Ectodermal cell (in vitro differentiated cells): ENCODE data around the gene PODXL2.

ENCODE experiments used
- H3K27ac ChIP-seq: 2 replicates; pipeline ENCODE4 v1.7.0; 2013; ENCODE audit warnings: mild to moderate bottlenecking, low read depth, low read length; ENCODE audit not compliant: insufficient read depth, poor library complexity, severe bottlenecking
- H3K27me3 ChIP-seq: 2 replicates; pipeline ENCODE4 v1.7.0; 2013; ENCODE audit warnings: mild to moderate bottlenecking, low read length; ENCODE audit not compliant: insufficient read depth, control insufficient read depth, poor library complexity, severe bottlenecking
- H3K36me3 ChIP-seq: one replicate; pipeline ENCODE4 v1.7.0; 2013; ENCODE audit warnings: low read length; ENCODE audit not compliant: control insufficient read depth, insufficient read depth
- H3K4me1 ChIP-seq: one replicate; pipeline ENCODE4 v1.7.0; 2013; ENCODE audit warnings: low read length; ENCODE audit not compliant: control insufficient read depth, insufficient read depth
- H3K4me3 ChIP-seq: 2 replicates; pipeline ENCODE4 v1.7.0; 2013; ENCODE audit warnings: low read depth, low read length, control low read depth; ENCODE audit not compliant: insufficient read depth
- H3K9me3 ChIP-seq: 2 replicates; pipeline ENCODE4 v1.7.0; 2013; ENCODE audit warnings: mild to moderate bottlenecking, low read length, moderate library complexity; ENCODE audit not compliant: control insufficient read depth
- WGBS, 2 experiments: methylation state at CpG; one replicate each; pipeline ENCODE4 v1.1.7; 2013; ENCODE audit warnings: missing lambda C conversion rate in 2 of 2; 5-methylcytosine and 5-hydroxymethylcytosine counted together

PODXL2 gene

DNA sequence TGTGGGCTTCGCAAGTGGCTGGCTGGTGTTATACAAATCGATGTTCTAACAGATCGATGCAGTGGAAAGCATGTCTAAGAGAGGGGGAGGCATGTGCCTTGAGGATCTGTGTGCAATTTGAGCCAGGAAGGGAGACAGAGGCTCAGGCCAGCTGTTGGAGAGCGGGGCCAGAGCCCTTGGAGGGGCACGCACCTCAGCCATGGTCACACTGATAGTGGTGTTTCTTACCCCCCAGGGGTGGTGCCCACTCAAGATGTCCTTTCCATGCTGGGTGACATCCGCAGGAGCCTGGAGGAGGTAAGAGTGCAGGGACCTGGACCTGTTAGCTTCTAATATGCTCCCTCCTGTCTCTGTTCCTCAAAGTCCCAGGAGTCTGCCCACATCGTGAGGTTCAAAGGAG lies 39.9 kb downstream of the PODXL2 start:
- WGBS, 2 experiments = 96% methylated on average over 7 of the region's 7 CpGs
- no peaks in the 10 kb centered on the region for H3K36me3 ChIP-seq
- peaks cover 2% of the 10 kb centered on the region for H3K4me1 ChIP-seq
- H3K9me3 ChIP-seq = no peaks in the 10 kb centered on the region
- H3K27me3 ChIP-seq = peaks cover 17% of the 10 kb centered on the region
- H3K4me3 ChIP-seq = no peak overlapping the region
- no peak overlapping the region for H3K27ac ChIP-seq

DNA sequence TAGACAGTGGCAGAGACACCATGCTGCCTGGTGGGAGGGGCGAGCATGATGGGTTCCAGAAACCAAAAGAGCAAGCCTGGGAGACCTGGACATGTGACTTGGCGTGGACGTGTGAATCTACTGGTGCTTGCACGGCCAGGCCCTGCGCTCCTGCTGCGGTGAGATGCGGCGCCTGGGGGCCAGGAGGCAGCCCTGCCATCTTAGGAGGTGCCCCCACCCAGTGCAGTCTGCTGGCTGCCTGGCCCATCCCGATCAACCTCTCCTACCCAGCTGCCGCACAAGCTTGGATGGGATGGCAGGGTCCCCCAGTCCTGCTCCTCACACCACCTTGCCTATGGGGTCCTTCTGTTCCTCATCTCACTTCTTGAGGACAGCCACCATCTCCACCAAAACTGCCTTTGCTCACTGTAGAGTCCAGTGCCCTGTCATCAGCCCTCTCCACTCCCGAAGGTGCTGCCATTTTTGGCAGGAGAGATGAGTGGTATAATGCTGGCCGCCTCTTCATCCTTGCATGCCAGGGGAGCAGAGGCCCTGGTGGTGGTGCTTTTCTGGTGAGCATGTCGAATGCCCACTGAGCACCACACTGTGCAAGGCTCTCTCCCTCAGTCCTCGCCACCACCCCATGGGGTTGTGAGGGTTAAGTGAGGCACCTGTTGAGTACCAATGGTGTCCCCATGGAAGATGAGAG lies 40.7 kb downstream of the PODXL2 start:
- no peak overlapping the region for H3K4me3 ChIP-seq
- 93 to 95% methylated on average over 14 of the region's 14 CpGs for WGBS, 2 experiments
- H3K27ac ChIP-seq = no peak overlapping the region
- peaks cover 3% of the 10 kb centered on the region for H3K4me1 ChIP-seq
- peaks cover 24% of the 10 kb centered on the region for H3K27me3 ChIP-seq
- H3K36me3 ChIP-seq = no peaks in the 10 kb centered on the region
- no peaks in the 10 kb centered on the region for H3K9me3 ChIP-seq

DNA sequence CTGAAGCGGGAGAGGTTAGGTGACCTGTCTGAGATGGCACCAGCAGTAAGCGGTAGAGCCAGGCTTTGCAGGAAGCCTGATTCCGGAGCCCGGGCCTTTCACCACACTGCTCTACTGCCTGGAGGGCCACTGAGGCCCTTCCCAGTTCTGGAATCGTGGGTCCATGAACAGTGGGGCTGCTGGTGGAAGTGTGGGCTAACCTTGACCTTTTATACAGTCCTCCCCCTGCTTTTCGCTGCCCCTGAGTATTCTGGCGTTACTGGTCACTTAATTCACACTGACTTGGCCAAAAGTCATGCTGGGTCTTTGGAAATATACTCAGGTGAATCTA lies 41.2 kb downstream of the PODXL2 start:
- peaks cover 27% of the 10 kb centered on the region for H3K27me3 ChIP-seq
- 95% methylated on average over 7 of the region's 7 CpGs for whole genome bisulfite sequencing, 2 experiments
- no peaks in the 10 kb centered on the region for H3K36me3 ChIP-seq
- H3K4me1 ChIP-seq = peaks cover 3% of the 10 kb centered on the region
- no peaks in the 10 kb centered on the region for H3K9me3 ChIP-seq
- no peak overlapping the region for H3K27ac ChIP-seq
- no peak overlapping the region for H3K4me3 ChIP-seq

DNA sequence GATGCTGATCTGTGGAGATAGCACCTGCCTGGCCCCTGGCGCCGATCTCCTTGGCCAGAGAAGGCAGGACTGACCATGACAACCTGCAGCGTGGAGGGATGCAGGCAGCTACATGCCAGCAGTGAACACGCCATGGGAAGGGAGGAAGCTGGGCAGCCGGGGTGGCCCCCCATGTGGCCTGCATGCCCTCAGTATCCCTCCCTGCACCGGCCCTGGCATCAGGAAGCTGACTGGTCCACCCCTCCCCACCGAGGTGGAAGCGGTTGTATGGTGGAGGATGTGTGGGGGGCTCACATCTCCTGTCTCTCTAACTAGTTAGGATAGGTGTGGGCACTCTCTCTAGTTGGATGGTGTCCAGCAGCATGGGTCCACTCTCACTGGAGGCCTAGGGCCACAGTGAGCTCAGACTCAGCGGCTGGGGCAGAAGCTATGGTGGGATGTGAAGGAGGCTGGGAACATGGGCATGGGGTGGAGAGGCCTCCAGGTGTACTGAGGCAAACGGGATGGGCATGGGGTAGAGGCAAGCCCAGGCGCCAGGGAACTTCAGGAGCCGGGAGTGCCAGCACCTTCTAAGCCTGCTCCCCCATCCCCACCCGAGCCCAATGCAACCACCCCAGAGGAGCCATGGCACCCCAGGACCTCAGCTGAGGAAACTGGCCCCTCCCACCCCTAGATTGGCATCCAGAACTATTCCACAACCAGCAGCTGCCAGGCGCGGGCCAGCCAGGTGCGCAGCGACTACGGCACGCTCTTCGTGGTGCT lies 42.0 kb downstream of the PODXL2 start:
- H3K4me1 ChIP-seq = peaks cover 3% of the 10 kb centered on the region
- peaks cover 27% of the 10 kb centered on the region for H3K27me3 ChIP-seq
- H3K27ac ChIP-seq = no peak overlapping the region
- H3K9me3 ChIP-seq = no peaks in the 10 kb centered on the region
- 94 to 95% methylated on average over 20 of the region's 20 CpGs for WGBS, 2 experiments
- no peaks in the 10 kb centered on the region for H3K36me3 ChIP-seq
- H3K4me3 ChIP-seq = no peak overlapping the region

DNA sequence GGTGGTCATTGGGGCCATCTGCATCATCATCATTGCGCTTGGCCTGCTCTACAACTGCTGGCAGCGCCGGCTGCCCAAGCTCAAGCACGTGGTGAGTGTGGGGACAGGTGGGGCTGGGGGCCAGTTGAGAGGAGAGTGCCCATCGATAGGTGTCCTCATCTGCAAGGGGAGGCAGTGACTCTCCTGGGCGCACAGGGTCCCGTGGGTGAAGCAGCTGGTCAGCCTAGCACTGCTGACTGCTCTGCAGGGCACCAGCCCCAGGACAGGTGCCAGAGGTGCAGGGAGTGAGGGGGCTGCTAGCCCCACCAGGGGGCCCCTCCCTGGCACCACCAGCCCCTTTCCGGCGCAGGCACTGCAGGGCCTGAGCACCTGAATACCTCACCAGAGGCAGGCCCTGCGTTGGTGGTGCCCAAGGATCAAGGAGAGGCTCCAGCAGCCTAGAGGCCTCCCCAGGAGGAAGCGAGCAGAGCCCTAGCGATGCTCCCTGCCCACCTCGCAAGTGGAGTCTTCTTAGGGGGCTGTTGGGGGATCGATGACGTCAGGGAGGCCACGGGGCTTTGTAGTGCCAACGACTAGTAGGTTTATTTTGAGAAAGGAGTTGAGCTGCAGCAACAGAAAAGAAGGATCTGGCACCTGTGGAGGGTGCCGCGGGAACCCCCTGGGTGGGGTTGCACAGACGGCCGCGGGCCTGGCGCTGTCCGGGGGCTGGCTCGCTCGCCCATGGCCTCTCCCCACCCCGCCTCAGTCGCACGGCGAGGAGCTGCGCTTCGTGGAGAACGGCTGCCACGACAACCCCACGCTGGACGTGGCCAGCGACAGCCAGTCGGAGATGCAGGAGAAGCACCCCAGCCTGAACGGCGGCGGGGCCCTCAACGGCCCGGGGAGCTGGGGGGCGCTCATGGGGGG lies 42.8 kb downstream of the PODXL2 start:
- no peaks in the 10 kb centered on the region for H3K9me3 ChIP-seq
- H3K27me3 ChIP-seq = peaks cover 27% of the 10 kb centered on the region
- WGBS, 2 experiments = 50 to 54% methylated on average over 44 of the region's 44 CpGs
- peak overlapping the region; percentile 66 for H3K4me3 ChIP-seq
- peaks cover 3% of the 10 kb centered on the region for H3K4me1 ChIP-seq
- no peak overlapping the region for H3K27ac ChIP-seq
- no peaks in the 10 kb centered on the region for H3K36me3 ChIP-seq

DNA sequence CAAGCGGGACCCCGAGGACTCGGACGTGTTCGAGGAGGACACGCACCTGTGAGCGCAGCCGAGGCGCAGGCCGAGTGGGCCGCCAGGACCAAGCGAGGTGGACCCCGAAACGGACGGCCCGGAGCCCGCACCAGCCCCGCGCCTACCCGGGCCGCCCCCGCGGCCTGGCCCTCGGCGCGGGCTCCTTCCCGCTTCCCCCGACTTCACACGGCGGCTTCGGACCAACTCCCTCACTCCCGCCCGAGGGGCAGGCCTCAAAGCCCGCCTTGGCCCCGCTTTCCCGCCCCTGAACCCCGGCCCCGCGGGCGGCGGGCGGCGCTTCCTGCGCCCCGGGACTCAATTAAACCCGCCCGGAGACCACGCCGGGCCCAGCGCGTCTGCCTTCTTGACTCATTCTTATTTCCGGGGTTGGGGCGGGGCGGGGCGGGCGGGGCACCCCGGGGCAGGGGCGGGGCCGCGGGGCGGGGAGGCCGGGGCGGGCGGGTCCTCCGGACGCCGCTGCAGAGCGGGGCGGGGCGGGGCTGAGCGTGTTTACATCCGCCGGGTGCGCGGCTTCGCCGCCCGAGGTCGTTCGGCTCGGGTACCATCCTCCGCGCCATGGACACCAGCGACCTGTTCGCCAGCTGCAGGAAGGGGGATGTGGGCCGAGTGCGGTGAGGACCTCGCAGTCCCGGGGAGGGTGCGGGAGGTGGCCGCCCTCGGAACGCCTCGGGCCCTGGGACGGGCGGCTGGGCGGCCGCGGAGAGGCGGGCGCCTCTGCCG lies 43.6 kb downstream of the PODXL2 start, which contains the start of gene ABTB1:
Gene ABTB1, plus strand, starts transcription at position 524 of the 762 bp plus-strand sequence. Its CDS starts 74 bp downstream, at position 598.
- H3K9me3 ChIP-seq = no peaks in the 10 kb centered on the region
- no peaks in the 10 kb centered on the region for H3K36me3 ChIP-seq
- peak within 1 kb of the TSS; percentile 66 for H3K4me3 ChIP-seq
- WGBS, 2 experiments = 1 to 2% methylated on average over 102 of the region's 102 CpGs
- H3K4me1 ChIP-seq = peaks cover 3% of the 10 kb centered on the region
- H3K27ac ChIP-seq = no peak within 1 kb of the TSS
- H3K27me3 ChIP-seq = peaks cover 27% of the 10 kb centered on the region

DNA sequence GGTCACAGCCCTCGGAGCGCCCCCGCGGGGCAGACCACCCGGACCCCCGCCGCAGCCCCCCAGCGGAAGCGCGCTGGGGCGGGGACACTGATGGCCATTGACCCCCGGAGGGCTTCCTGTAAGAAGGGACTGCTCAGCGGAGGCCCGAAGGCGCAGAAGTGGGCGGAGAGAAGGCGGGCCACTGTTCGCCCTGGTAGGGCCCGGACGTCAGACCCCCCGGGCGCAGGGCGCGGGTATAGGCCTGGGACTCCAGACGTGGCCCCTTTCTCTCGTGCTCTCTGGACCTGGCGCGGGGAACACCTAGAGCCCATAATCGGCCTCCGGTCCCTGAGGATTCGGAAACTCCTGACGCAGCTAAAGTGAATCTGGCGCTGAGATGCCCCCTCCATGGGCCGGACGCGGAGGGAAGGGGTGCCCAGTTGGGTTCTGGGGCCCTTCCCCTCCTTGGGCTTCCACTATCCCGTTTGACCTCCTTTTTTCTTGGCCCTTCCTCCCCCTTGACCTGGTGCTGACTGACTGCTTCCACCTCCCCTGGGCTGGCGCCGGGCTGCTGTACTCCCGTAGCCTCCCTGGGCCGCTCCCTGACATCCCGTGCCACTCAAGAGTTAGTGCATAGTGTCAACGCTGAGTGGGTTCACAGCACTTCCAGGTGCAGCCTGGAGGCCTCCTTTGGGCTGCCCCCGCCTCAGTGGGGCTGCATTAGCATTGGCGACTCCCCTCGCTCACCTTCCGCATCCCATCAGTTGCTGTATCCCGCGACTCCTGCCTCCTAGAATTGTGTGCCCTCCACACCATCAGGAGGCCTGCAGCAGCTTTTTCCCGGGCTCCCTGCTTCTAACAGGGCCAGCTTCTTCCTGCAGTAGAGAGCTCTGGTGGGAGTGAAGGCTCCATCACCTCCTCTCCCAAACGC lies 44.5 kb downstream of the PODXL2 start:
- H3K4me1 ChIP-seq = peaks cover 3% of the 10 kb centered on the region
- no peaks in the 10 kb centered on the region for H3K9me3 ChIP-seq
- no peaks in the 10 kb centered on the region for H3K36me3 ChIP-seq
- peaks cover 27% of the 10 kb centered on the region for H3K27me3 ChIP-seq
- H3K4me3 ChIP-seq = peak overlapping the region; percentile 66
- no peak overlapping the region for H3K27ac ChIP-seq
- 11 to 13% methylated on average over 51 of the region's 51 CpGs for WGBS, 2 experiments

DNA sequence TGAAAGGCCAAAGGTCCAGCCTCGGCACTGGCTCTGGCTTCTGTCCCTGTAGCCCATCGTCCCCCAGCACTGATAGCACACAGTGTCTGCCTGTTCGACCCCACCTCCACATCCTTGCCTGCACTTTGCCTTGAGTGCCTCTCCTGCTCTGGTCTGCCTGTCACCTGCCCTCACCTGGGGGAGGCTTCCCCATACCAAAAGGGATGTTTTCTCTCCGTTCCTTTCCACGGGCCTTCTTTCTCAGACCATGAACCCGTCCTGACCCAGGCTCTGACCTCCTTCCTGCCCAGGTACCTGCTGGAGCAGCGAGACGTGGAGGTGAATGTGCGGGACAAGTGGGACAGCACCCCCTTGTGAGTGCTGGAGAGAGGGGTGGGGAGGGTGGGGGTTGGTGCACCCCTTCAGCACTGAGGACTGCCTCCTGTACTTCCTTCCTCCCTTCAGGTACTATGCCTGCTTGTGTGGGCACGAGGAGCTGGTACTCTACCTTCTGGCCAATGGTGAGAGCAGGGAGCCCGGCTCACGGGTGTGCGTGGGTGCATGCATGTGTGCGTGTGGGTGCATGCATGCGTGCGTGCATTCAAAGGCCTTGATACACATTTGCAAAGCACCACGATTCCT lies 45.2 kb downstream of the PODXL2 start:
- Histone ChIP-seq H3K36me3 (no peaks in the 10 kb centered on the region), H3K27ac (no peak overlapping the region), H3K9me3 (no peaks in the 10 kb centered on the region), H3K4me3 (no peak overlapping the region), H3K4me1 (peaks cover 3% of the 10 kb centered on the region), H3K27me3 (peaks cover 27% of the 10 kb centered on the region)
- 90% methylated on average over 17 of the region's 17 CpGs for WGBS, 2 experiments

DNA sequence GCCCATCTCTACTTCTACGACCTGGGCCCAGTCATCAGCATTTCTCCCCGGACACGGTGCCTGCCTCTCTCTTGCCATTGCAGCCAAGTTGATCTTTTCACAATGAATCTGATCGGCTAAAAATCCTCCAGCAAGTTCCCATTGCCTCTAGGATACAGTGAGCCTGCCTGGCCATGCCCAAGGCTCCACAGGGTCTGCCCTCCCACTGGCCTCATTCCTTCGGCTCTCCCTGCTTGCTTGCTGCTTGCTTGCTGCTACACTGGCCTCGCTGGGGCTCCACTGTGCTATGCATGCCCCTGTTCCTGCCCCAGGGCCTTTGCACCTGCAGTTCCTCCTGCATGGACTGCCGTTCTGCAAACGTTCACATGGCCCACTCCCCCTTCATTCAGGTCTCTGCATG lies 45.8 kb downstream of the PODXL2 start:
- H3K27ac ChIP-seq = no peak overlapping the region
- no peaks in the 10 kb centered on the region for H3K9me3 ChIP-seq
- H3K4me3 ChIP-seq = no peak overlapping the region
- 91% methylated on average over 8 of the region's 8 CpGs for WGBS, 2 experiments
- peaks cover 27% of the 10 kb centered on the region for H3K27me3 ChIP-seq
- no peaks in the 10 kb centered on the region for H3K36me3 ChIP-seq
- H3K4me1 ChIP-seq = peaks cover 3% of the 10 kb centered on the region
